ENCODE results near the gene HECW1.

GRCh38 chr7:43602256-43602655 lies 489.8 kb downstream of the HECW1 start:
- TF ChIP-seq, protein P1, sequence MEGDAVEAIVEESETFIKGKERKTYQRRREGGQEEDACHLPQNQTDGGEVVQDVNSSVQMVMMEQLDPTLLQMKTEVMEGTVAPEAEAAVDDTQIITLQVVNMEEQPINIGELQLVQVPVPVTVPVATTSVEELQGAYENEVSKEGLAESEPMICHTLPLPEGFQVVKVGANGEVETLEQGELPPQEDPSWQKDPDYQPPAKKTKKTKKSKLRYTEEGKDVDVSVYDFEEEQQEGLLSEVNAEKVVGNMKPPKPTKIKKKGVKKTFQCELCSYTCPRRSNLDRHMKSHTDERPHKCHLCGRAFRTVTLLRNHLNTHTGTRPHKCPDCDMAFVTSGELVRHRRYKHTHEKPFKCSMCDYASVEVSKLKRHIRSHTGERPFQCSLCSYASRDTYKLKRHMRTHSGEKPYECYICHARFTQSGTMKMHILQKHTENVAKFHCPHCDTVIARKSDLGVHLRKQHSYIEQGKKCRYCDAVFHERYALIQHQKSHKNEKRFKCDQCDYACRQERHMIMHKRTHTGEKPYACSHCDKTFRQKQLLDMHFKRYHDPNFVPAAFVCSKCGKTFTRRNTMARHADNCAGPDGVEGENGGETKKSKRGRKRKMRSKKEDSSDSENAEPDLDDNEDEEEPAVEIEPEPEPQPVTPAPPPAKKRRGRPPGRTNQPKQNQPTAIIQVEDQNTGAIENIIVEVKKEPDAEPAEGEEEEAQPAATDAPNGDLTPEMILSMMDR (IDR thresholded peaks at IDR 0.05) = no peak
- TF ChIP-seq EZH2phosphoT487 (IDR thresholded peaks at IDR 0.05) (no peak), EZH2 (IDR thresholded peaks at IDR 0.05) (no peak)

Data from neural progenitor cell (in vitro differentiated cells).